GM10847 (cell line): Measurements from ENCODE around the gene OAS2.

Experiments
- POLR2A ChIP-seq: IDR thresholded peaks from 2 replicates; pipeline ENCODE4 v1.6.1; 2011; ENCODE audit not compliant: insufficient read length; ENCODE audit errors: extremely low read depth

OAS2 gene

DNA sequence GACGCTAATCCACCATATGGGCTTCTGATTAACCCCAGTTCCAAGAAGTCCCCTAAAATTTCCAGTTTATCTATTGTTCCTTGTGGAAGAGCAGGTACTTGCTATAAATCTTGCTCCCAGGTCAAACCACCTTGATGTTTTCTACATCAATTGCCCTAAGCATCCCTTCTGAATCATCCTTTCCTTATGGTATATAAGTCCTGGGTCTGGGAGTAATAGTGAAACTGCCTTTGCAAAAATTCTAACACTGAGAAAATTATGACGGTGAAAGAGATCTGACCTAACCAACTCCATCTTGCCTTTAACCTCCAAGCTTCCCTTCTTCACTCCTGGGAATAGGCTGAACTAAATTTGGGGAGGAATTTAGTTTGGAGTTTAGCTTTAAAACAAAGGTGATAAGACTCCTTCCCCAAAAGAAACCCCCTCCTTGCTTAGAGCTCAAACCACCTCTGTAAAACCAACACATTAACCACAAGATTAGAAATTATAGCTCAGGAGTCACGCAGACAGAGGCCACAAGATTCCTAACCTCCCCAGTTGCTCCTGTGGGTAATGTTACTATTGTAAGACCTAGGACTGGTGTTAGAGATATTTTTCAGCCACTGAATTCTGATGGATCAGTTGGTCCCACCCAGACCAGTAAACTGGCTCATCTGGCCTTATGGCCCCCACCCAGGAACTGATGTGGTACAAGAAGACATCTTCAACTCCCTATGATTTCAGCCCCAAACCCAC is 44.4 kb downstream of the OAS2 start:
- TF ChIP-seq POLR2A = no peak

DNA sequence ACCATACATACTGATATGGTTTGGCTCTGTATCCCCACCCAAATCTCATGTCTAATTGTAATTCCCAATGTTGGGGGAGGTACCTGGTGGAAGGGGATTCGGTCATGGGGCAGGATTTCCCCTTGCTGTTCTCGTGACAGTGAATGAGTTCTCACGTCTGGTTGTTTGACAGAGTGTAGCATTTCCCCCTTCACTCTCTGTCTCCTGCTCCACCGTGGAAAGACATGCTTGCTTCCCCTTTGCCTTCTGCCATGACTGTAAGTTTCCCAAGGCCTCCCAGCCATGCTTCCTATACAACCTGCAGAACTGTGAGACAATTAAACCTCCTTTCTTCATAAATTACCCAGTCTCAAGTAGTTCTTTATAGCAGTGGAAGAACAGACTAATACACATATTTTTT is 49.4 kb downstream of the OAS2 start:
- no peak for TF ChIP-seq POLR2A

DNA sequence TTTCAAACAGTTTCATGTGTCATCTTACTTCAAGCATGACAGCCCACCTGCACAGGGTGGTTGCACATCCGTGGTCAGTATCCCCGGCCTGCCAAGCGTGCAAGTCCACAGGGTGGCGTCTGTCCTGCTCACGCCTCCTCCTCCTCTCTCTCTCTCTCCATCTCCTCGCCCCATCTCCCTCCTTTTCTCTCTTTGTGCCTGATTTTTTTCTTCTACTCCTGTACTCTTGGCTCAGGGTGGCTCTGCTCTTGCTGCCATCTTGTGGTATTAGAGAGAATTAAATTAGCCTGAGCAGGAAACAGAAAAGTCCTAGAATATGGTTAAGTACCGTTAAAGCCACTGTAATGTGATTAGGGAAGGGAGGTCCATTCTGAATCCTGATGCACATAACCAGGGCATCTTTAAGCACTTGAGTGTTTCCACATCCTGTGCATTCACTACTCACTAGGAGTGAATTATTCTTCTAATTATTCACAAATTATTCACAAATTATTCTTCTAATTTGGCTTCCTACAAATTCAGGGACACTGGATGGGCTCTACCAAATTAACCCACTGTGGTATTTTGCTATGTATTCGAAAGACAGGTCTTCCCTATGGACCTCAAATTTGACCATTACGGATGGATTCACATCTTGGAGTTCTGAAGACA is 52.7 kb downstream of the OAS2 start:
- no peak for TF ChIP-seq POLR2A

DNA sequence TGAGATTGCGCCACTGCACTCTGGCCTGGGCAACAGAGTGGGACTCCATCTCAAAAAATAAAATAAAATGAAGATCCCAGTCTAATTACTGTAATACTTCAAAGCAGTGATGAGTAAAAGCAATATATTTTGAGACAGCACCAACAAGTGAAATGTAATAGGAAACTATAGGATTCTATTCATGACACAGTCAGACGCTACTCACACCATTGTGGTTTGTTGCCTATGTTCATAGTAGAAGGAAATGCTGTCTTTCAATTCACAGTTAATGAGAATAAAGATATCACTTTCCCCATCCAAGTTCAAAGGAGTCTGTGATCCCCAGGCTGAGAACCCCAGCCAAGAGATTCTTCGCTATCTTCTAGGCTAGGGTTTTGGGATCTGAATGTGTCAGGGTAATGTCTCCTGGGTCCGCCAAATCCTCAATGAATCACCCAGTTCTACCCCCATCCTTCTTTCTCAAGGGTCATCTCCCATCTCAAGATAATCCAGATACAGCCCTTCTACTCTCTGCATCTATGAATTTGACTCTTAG is 61.7 kb downstream of the OAS2 start:
- TF ChIP-seq POLR2A = no peak

DNA sequence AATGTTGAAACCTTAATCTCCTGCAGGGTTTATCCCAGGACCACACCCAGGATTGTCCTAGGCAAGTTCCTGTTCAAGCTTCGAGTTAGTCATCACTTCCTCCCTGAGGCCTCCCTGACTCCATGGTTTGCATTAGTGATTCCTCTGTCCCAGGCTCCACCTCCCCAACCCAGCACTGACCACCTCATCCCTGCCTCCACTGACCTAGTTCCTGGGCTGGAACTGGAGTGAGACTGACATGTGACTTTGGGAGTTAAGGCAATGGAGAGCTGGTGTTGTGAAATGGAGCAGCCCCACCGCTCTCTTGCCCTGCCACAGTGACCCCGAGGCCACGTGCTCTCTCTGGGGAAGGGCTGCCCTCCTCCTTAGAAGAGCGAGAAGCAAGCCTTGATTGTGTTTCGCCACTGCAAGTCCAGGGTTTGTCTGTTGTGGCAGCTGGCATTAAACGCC is 62.4 kb downstream of the OAS2 start:
- TF ChIP-seq POLR2A = no peak

DNA sequence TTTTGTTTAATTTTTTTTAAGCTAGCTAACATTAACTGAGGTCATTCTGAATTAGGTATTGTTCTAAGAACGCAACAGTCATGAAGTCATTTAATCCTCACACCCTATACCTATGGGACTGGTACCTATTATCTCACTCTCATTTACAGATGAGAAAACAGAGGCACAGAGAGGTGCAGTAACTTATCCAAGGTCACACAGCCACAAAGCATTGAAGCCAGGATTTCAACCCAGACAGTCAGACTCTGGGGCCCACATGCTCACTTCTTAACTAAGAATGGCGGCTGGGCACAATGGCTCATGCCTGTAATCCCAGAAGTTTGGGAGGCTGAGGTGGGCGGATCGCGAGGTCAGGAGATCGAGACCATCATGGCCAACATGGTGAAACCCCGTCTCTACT is 63.2 kb downstream of the OAS2 start:
- no peak for TF ChIP-seq POLR2A

DNA sequence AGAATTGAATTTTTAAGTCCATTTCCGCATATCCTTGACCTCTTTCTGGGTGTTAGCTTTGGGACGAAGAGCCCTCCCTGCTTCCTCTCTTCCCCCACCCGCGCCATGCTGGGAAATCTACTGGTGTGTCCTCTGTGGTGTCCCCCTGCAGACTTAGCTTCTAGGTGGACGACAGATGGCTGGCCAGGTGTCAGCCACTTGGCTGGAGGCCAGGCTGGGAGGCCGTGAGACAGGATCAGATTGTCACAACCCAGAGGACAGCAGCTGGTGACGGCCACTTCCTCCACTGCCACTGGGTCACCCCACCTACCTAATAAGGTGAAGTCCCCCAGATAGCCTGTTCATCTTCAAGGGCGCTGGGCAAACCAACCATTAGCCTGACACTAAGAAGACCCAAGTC is 64.9 kb downstream of the OAS2 start:
- no peak for TF ChIP-seq POLR2A

DNA sequence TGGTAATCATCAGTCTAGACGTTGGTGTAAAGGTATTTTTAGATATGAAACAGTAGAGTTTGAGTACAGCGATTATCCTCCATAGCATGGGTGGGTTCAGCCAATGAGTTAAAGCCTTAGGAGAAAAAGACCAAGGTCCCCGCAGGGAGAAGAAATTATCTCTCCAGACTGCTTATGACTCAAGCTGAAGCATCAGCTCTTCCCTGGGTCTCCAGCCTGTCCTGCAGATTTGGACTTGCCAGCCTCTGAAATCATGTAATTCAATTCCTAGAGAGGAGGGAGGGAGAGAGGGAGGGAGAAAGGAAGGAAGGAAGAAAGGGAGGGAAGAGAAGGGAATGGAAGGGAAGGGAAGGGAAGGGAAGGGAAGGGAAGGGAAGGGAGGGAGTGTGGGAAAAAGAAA is 66.2 kb downstream of the OAS2 start:
- TF ChIP-seq POLR2A = no peak

DNA sequence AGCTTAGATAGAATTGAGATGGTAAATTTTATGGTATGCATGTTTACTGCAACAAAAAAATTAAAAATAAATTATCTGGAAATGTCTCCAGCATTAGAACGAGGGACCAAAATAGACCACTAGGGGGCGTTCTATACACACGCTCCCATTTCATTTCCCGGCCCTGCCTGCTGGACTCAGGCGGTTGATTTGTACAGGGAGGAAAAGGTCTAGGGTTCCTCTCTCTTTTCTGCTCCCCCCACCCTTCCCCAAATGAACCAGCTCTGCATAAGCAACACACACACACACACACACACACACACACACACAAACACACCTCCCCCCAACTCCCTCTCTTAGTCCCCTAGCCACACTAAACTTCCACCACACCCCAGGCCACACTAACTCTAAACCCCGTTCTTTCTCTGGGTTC is 70.4 kb downstream of the OAS2 start:
- no peak for TF ChIP-seq POLR2A

DNA sequence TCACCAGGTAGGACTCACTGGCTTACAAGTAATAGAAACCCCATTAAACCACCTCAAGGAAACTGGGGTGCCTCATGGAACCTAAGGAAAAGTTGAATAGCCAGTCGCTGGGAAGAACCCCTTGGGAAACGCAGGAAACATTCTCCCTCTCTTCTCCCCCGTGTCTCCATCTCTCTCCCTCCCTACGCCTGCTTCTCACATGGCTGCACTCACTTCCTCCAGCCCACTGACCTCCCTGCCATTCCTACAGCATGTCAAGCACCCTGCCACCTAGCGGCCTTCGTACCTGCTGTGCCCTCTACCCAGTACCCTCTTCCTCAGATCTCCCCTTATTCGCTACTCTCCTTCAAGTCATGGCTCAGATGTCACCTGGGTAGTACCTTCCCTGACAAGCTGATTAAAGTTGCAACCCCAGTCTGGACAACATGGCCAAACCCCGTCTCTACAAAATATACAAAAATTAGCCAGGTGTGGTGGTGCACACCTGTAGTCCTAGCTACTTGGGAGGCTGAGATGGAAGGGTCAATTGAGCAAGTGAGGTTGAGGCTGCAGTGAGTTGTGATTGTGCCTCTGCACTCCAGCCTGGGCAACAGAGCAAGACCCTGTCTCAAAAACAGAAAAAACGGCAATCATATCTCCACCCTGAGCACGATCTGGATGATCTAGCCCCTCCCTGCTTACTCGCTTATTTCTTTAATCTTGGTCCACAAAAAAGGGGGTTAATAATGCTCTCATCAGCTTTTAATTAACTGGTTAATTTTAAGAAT is 71.8 kb downstream of the OAS2 start:
- no peak for TF ChIP-seq POLR2A

DNA sequence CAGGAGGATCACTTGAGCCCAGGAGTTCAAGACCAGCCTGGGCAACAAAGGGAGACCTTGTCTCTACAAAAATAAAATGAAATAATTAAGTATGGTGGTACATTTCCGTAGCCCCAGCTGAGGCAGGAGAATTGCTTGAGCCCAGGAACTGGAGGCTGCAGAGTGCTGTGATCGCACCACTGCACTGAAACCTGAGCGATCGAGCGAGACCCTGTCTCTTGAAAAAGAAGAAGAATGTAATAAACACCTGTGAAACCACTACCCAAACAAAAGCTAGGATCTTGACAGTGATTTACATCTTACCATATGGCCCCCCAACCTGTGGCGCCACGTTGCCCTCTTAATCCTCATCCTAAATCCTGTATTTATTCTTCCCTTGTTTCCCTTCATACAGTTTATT is 72.5 kb downstream of the OAS2 start:
- no peak for TF ChIP-seq POLR2A

DNA sequence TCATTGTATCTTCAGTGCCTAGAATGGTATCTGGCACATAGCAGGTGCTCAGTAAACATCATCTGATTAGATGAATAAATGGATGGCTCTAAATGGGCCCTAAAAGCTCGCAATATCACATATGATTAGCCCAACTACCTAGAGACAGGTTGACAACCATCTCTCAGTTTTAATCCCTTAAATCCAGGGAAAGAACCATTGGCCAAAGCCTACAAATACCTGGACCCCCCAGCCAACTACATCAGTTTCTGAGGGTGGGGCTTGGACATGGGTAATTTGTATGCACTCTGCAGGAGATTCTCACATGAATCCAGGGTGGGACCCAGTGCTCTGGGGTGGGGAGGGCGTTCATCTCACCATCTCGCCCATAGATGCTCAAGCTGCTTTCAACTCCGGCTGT is 73.4 kb downstream of the OAS2 start:
- TF ChIP-seq POLR2A = no peak

DNA sequence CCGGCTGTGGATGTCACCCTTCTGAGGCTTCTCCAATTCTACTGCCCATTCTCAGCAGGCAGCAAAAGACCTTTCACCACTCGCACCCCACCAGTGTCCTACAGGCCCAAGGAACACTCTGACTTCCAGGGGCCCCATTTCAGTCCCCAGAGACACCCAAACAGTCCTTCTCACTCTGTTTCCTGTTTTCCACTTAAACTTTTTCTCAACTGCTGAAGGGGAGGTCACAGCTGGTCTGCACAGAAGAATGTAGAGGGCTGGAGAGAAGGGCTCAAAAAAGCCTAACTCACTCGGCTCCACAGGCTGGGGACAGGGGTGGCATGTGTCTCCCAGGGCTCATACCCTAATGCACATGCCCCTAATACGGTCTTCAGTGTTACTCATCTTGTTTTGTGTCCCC is 74.0 kb downstream of the OAS2 start:
- TF ChIP-seq POLR2A = no peak

DNA sequence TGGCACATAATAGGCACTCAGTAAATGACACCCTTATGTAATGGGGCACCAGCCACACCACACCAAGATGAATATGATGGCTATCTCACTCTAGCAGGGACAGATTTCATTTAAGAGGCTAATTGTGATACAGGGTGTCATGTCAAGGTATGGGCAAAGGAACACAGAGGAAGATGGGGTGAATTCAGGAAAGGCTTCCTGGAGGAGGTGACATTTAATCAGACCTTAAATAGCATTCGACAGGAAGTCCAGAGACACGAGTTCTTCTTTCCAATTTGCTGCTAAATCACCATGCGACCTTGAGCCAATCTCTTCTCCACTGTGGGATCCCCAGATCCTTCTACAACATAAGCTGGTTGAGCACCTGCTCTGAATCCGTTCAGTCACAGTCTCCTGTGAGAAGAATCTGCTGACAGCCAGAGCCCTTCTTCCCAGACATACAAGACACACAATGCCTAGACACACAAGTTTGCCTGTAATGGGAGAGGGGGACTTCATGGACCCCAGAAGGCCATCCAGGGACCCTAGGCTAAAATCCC is 76.7 kb downstream of the OAS2 start:
- no peak for TF ChIP-seq POLR2A

DNA sequence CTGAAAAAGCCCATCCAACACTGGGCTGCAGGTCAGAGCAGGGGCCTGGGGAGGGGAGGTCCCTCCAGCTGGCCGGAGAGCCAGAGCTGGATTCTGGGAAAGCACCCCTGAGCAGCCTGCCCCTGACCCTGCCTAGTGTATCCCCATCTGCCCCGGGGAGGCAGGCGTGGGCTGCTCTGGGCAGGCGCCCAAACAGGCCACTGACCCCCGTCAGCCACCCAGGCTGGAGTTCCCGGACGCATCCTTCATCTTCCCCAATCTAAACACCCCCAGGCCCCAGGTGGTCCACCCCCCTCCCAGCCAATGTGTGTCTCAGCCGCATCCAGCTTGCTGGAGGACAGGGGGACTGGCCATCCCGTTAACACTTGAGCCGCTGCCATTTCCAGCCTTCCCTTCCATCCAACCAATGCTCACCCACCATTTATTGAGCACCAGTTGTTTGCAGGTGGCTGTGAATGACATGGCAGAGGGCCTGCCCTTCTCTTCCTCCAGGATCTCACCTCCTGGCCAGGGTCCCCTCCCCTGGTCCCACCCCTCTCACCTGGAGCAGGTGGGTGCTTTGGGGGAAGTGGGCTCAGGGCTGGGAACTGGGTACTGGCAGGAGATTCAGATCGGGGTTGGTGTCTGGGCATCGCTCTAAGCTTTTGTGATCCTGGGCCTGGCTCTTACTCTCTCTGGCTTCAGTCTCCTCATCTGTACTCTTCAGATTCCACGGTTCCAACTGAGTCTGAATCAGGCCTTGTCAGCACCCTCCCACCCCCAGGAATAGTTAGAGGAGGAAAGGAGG is 77.5 kb downstream of the OAS2 start:
- TF ChIP-seq POLR2A = no peak
